Caco-2 (cell line): Measurements from ENCODE around the gene SHMT2. TPM values are rescaled to one million over a fixed set of nuclear protein-coding genes. Genes with fewer than 3 reads are reported as not detected.

Experiments
- BruUV-seq: library from RNA; stranded (reverse); fragments of 400-500 nt; replicated peaks from 2 replicates; lab custom pipeline; 2021; lab: Mats Ljungman, UMichigan
- CTCF ChIA-PET: fragments of 300-600 bp; sonication (Branson Sonifier 250); formaldehyde crosslinking; loops from one replicate; lab custom pipeline; 2022; ENCODE audit warnings: antibody characterized with exemption; lab: Charles Lee
- POLR2A ChIA-PET: fragments of 300-600 bp; sonication (Branson Sonifier 250); formaldehyde crosslinking; loops from one replicate; lab custom pipeline; 2022; ENCODE audit warnings: antibody characterized with exemption; lab: Charles Lee
- DNase-seq, 2 experiments: peaks; one replicate each; pipeline versions ENCODE4 v3.0.0 to v3.0.0-alpha.2; 2020 to 2022
- H3K27me3 ChIP-seq: replicated peaks from 2 replicates; pipeline ENCODE4 v1.6.0; 2011; ENCODE audit warnings: low read length; ENCODE audit not compliant: control insufficient read depth, insufficient read depth
- H3K36me3 ChIP-seq: 2 replicates; pipeline ENCODE4 v1.5.1; 2011; ENCODE audit warnings: low read length; ENCODE audit not compliant: control insufficient read depth, insufficient read depth
- H3K4me1 ChIP-seq: fragments of 250-450 bp; sonication (Bioruptor Pico); 2 replicates; pipeline ENCODE4 v1.5.1; 2020; ENCODE audit warnings: mild to moderate bottlenecking
- H3K4me3 ChIP-seq: 2 replicates; pipeline ENCODE4 v1.5.1; 2011; ENCODE audit warnings: low read depth, mild to moderate bottlenecking, control low read depth, low read length
- H3K9me3 ChIP-seq: fragments of 250-450 bp; sonication (Bioruptor Pico); 2 replicates; pipeline ENCODE4 v1.5.1; 2020; ENCODE audit warnings: mild to moderate bottlenecking, moderate library complexity
- H3K27ac Mint-ChIP-seq: one replicate; pipeline ENCODE4 v1.8.0; 2022; ENCODE audit warnings: mixed read lengths; ENCODE audit not compliant: unreplicated experiment
- H3K27me3 Mint-ChIP-seq: one replicate; pipeline ENCODE4 v1.8.0; 2022; ENCODE audit warnings: mixed read lengths; ENCODE audit not compliant: insufficient read depth, unreplicated experiment
- H3K36me3 Mint-ChIP-seq: one replicate; pipeline ENCODE4 v1.8.0; 2022; ENCODE audit warnings: mild to moderate bottlenecking, mixed read lengths; ENCODE audit not compliant: insufficient read depth, unreplicated experiment
- H3K4me1 Mint-ChIP-seq: one replicate; pipeline ENCODE4 v1.8.0; 2022; ENCODE audit warnings: low read depth, mixed read lengths; ENCODE audit not compliant: unreplicated experiment
- H3K4me3 Mint-ChIP-seq: one replicate; pipeline ENCODE4 v1.8.0; 2022; ENCODE audit warnings: mild to moderate bottlenecking, moderate library complexity, mixed read lengths; ENCODE audit not compliant: unreplicated experiment
- H3K9me3 Mint-ChIP-seq: one replicate; pipeline ENCODE4 v1.8.0; 2022; ENCODE audit warnings: mixed read lengths; ENCODE audit not compliant: unreplicated experiment
- intact Hi-C: fragments of 100-400 bp; cut with micrococcal nuclease; formaldehyde crosslinking; loops from one replicate; pipeline ENCODE4 v1.10.0; 2022; ENCODE audit not compliant: unreplicated experiment
- total RNA-seq: library from RNA; stranded (reverse); gene quantifications from 2 replicates; pipeline ENCODE4 v1.2.3, GENCODE V29; 2022
- TF ChIP-seq, protein P1 (sequence below), 2 experiments: fragments of 200-600 bp in 1 of 2; IDR thresholded peaks; 1 replicate in 1 of 2; 2 replicates in 1 of 2; pipeline versions ENCODE4 v1.5.1 to v1.8.0; 2011 to 2022; ENCODE audit warnings: antibody characterized with exemption in 1 of 2, control low read depth in 1 of 2, inconsistent platforms in 1 of 2, low read depth in 1 of 2, low read length in 1 of 2, mild to moderate bottlenecking in 1 of 2, moderate library complexity in 1 of 2; ENCODE audit not compliant: insufficient read depth in 1 of 2, severe bottlenecking in 1 of 2, unreplicated experiment in 1 of 2

The SHMT2 gene
- total RNA-seq, 1 experiment from 2014 or later: 466 TPM

- intact Hi-C loops: no loop called here
- Mint-ChIP-seq H3K27ac (no peak overlapping the region), H3K27me3 (peaks cover 3% of the 10 kb centered on the region), H3K36me3 (peaks cover 30% of the 10 kb centered on the region), H3K9me3 (no peaks in the 10 kb centered on the region), H3K4me1 (peaks cover 14% of the 10 kb centered on the region), H3K4me3 (no peak overlapping the region)
- no peaks in the 10 kb centered on the region for H3K36me3 ChIP-seq
- TF ChIP-seq, protein P1, sequence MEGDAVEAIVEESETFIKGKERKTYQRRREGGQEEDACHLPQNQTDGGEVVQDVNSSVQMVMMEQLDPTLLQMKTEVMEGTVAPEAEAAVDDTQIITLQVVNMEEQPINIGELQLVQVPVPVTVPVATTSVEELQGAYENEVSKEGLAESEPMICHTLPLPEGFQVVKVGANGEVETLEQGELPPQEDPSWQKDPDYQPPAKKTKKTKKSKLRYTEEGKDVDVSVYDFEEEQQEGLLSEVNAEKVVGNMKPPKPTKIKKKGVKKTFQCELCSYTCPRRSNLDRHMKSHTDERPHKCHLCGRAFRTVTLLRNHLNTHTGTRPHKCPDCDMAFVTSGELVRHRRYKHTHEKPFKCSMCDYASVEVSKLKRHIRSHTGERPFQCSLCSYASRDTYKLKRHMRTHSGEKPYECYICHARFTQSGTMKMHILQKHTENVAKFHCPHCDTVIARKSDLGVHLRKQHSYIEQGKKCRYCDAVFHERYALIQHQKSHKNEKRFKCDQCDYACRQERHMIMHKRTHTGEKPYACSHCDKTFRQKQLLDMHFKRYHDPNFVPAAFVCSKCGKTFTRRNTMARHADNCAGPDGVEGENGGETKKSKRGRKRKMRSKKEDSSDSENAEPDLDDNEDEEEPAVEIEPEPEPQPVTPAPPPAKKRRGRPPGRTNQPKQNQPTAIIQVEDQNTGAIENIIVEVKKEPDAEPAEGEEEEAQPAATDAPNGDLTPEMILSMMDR (IDR thresholded peaks at IDR 0.05; ENCODE audit: insufficient read depth in 1 of 2, low read depth in 1 of 2, low read length in 1 of 2, severe bottlenecking in 1 of 2, unreplicated experiment in 1 of 2): no peak
- H3K27me3 ChIP-seq: no peaks in the 10 kb centered on the region
- no peak for DNase-seq
- no peaks in the 10 kb centered on the region for H3K9me3 ChIP-seq
- peaks cover 4% of the 10 kb centered on the region; the same call in 1 of the 2 replicates for H3K4me1 ChIP-seq
- ChIA-PET POLR2A (no interaction called here), CTCF (interaction anchor here (0.5 to 1.2 kb wide), 2 partner anchors 8 to 131 kb away, joined by 3 to 4 read pairs; no protein-coding TSS in a partner anchor)
- no TSS peak for BruUV-seq
- no peak overlapping the region for H3K4me3 ChIP-seq
Observed at GRCh38 chr12:57225680-57226210, 3.8 kb upstream of the SHMT2 start.

DNA sequence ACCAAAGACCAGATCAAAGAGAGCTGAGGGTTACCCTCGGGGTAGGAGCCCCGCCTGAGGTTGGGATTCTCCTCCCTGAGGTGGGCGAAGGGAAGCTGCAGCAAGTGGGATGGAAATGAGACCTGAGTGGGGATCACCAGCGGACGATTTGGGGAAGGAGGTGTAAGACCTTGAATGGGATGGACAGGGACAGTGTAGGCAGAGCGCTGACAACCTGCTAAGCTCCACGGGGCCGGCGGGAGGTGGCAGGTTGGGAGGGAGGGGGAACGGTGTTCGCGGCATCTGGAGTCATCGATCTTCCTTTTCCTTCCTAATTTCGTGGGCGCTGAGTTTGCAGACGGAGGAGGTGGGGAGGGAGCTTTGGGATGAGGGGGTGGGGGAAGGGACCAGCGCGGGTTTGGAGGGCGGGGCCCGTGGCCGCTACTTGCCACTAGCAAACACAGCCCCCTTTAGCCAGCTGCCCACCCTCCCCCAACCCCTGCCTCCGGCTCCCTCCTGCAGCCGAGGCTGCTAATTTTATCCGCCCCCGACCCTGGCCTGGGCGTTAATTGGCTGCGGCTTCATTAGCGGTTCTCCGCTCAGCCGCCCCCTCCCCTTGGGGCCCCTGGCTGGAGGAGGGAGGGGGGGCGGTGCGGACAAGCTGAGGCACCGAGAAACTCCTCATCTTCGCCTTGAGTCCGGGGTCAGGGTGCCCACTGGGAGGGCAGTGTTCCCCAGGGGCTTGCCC is 2.8 kb upstream of the SHMT2 start:
- no peak for DNase-seq
- Histone ChIP-seq H3K4me1 (peaks cover 4% of the 10 kb centered on the region; the same call in 1 of the 2 replicates), H3K4me3 (no peak overlapping the region), H3K36me3 (peaks cover 1% of the 10 kb centered on the region; the same call in 1 of the 2 replicates), H3K27me3 (no peaks in the 10 kb centered on the region), H3K9me3 (no peaks in the 10 kb centered on the region)
- ChIA-PET POLR2A (no interaction called here), CTCF (interaction anchor here (0.6 to 2.1 kb wide), 4 partner anchors 9 to 16 kb away, joined by 3 to 8 read pairs (median 4); no protein-coding TSS in a partner anchor)
- H3K4me3 Mint-ChIP-seq: peak overlapping the region; percentile 17
- H3K36me3 Mint-ChIP-seq: peaks cover 39% of the 10 kb centered on the region
- H3K27me3 Mint-ChIP-seq: no peaks in the 10 kb centered on the region
- H3K27ac Mint-ChIP-seq: no peak overlapping the region
- TF ChIP-seq, protein P1 (IDR thresholded peaks at IDR 0.05; ENCODE audit: insufficient read depth in 1 of 2, low read depth in 1 of 2, low read length in 1 of 2, severe bottlenecking in 1 of 2, unreplicated experiment in 1 of 2): no peak
- H3K9me3 Mint-ChIP-seq: no peaks in the 10 kb centered on the region
- H3K4me1 Mint-ChIP-seq: peaks cover 14% of the 10 kb centered on the region
- intact Hi-C loops: no loop called here
- no TSS peak for BruUV-seq

DNA sequence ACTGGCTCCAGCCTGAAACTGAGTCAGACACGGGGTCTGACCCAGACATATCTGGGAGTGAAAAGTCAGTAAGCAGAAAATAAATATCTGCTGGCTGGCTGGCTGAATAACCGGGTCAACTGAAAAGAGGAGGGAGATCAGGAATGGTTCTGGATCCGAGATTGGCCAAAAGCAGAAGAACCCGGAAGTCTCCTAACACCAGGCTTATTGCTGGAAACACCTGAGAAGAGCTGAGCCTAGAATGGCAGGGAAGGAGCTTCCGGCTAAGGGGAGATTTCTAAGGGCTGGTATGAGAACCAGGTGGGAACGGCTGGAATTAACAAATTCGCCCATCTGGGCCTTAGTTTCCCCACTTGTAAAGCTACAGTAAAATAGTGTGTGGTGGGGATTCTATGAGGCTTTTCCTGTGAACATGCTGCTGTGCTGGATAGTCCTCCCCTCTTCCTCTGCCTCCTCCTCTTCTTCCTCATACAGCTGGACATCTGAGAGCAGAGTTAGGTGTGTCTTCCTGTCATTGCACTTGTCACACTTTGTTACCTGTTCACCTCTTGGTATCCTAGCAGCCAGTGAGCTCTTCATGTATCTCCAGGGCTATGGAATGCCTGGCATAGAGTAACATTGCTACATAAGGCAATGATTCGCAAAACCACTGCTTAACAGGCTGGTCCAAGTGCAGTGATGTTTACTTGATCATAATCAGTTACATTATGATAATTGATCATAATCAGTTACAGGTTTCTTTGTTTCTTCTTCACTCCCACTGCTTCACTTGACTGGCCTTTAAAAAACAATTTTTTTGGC is 2.0 kb upstream of the SHMT2 start:
- no peak overlapping the region for H3K27ac Mint-ChIP-seq

More for the DNA sequence above, 2.0 kb upstream of the SHMT2 start:
- peaks cover 47% of the 10 kb centered on the region for H3K36me3 Mint-ChIP-seq
- Histone ChIP-seq H3K36me3 (peaks cover 5% of the 10 kb centered on the region), H3K4me1 (peaks cover 4% of the 10 kb centered on the region; the same call in 1 of the 2 replicates), H3K27me3 (no peaks in the 10 kb centered on the region), H3K9me3 (no peaks in the 10 kb centered on the region), H3K4me3 (no peak overlapping the region)
- no TSS peak for BruUV-seq
- no peaks in the 10 kb centered on the region for H3K9me3 Mint-ChIP-seq
- ChIA-PET POLR2A (no interaction called here), CTCF (interaction anchor here (0.6 to 2.1 kb wide), 4 partner anchors 12 to 100 kb away, joined by 3 to 8 read pairs (median 6); no protein-coding TSS in a partner anchor)
- H3K27me3 Mint-ChIP-seq: no peaks in the 10 kb centered on the region
- no peak overlapping the region for H3K4me3 Mint-ChIP-seq
- TF ChIP-seq, protein P1 (IDR thresholded peaks at IDR 0.05; ENCODE audit: insufficient read depth in 1 of 2, low read depth in 1 of 2, low read length in 1 of 2, severe bottlenecking in 1 of 2, unreplicated experiment in 1 of 2): no peak
- intact Hi-C loops: no loop called here
- no peak for DNase-seq
- peaks cover 14% of the 10 kb centered on the region for H3K4me1 Mint-ChIP-seq
